ENCODE data around the gene CDCA8.

DNA sequence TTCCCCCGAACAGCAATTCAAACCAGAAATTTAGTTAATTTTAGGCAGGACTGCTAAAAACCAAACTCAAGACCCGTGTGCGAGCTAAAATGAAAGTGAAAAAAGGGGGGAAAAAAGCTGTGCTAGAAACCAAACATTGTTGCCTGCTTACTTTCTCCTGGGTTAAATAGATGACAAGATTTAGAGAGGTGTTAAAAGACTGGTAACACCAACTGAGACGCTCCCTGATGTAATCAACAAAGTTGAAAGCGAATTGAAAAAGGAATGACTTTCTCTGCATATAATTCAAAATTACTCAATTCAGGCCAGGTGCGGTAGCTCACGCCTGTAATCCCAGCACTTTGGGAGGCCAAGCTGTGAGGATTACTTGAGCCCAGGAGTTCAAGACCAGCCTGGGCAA, 6.8 kb downstream of the CDCA8 start:
- TF ChIP-seq, protein P1, sequence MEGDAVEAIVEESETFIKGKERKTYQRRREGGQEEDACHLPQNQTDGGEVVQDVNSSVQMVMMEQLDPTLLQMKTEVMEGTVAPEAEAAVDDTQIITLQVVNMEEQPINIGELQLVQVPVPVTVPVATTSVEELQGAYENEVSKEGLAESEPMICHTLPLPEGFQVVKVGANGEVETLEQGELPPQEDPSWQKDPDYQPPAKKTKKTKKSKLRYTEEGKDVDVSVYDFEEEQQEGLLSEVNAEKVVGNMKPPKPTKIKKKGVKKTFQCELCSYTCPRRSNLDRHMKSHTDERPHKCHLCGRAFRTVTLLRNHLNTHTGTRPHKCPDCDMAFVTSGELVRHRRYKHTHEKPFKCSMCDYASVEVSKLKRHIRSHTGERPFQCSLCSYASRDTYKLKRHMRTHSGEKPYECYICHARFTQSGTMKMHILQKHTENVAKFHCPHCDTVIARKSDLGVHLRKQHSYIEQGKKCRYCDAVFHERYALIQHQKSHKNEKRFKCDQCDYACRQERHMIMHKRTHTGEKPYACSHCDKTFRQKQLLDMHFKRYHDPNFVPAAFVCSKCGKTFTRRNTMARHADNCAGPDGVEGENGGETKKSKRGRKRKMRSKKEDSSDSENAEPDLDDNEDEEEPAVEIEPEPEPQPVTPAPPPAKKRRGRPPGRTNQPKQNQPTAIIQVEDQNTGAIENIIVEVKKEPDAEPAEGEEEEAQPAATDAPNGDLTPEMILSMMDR (conservative IDR thresholded peaks at IDR 0.05; ENCODE audit: low read depth, low read length), result no peak
- no peak for TF ChIP-seq POLR2A (IDR thresholded peaks at IDR 0.05; ENCODE audit: low read depth, low read length)
- TF ChIP-seq RAD21 (IDR thresholded peaks at IDR 0.05; ENCODE audit: low read length), result no peak
- TF ChIP-seq, protein P2, sequence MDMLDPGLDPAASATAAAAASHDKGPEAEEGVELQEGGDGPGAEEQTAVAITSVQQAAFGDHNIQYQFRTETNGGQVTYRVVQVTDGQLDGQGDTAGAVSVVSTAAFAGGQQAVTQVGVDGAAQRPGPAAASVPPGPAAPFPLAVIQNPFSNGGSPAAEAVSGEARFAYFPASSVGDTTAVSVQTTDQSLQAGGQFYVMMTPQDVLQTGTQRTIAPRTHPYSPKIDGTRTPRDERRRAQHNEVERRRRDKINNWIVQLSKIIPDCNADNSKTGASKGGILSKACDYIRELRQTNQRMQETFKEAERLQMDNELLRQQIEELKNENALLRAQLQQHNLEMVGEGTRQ (IDR thresholded peaks at IDR 0.05; ENCODE audit: low read depth, low read length), result no peak
- no peak for TF ChIP-seq FOS (IDR thresholded peaks at IDR 0.05; ENCODE audit: low read depth, low read length)
- TF ChIP-seq MXI1 (IDR thresholded peaks at IDR 0.05; ENCODE audit: borderline replicate concordance, low read depth, low read length), result no peak
- no peak for TF ChIP-seq SMC3 (IDR thresholded peaks at IDR 0.05; ENCODE audit: low read depth, low read length)
- no peak for TF ChIP-seq CEBPB (IDR thresholded peaks at IDR 0.05; ENCODE audit: low read depth, low read length)
- no peak for TF ChIP-seq CHD1 (IDR thresholded peaks at IDR 0.05; ENCODE audit: low read depth, low read length)
- no peak for TF ChIP-seq RCOR1 (IDR thresholded peaks at IDR 0.05; ENCODE audit: insufficient replicate concordance, low read length)

All from IMR-90 (cell line).